ENCODE results near the gene IL3RA.
"Not testable (repeated sequence)": the region's sequence is repeated elsewhere in the genome, so short reads cannot be mapped to it uniquely, and the experiment has no call there.

The IL3RA gene

DNA sequence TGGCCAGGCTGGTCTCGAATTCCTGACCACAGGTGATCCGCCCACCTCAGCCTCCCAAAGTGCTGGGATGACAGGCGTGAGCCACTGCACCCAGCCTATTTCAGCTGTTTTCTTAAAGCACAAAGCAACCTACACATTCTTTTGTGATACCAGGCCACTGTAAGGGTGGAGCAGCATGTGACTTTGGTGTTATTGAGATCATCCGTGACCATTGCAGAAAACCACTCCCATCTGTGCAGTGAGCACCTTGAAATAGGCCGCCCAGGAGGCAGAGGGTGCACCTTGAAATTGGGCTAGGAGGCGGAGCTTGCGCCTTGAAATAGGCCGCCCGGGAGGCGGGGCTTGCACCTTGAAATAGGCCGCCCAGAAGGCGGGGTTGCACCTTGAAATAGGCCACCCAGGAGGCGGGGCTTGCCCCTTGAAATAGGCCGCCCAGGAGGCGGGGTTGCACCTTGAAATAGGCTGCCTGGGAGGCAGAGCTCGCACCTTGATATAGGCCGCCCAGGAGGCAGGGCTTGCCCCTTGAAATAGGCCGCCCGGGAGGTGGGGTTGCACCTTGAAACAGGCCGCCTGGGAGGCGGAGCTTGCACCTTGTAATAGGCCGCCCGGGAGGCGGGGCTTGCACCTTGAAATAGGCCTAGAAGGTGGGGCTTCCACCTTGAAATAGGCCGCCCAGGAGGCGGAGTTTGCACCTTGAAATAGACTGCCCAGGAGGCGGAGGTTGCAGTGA, 64.3 kb downstream of the IL3RA start:
- DNase-seq = no peak

DNA sequence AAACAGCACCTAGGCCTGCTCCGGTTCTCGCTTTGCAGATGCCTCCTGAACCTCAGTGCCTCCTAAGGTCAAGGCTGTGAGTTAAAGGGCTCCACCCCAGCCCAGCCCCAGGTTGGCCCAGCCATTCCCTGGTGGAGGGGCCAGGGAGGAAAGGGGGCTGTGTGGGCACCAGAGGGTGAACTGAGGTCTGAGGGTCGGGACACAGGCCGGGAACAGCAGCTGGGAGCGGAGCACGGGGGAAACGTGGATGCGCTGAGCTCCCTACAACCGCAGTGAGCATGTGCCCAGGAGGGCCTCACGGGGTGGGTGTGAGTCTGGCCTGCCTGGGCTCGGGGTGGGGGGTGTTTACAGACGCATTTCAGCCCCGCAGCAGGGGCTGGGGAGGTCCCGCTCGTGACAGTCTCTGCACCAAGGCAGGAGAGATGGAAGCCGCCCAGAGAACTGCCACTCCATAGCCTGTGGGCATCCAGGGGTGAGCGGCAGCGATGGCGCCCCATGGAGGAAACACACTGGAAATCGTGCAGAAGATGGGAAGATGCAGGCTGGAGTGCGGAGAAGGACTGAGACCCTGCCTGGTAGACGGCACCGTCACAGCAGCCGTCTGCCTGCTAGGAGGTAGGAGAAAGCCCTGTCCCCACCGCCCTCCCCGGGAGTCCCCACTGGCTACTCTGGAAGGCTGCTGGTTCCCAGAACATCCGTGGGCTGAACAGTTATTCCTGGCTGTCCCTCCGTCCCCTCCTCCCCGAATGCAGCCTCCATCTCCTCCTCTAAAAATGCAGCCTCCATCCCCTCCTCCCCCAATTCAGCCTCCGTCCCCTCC, 65.2 kb downstream of the IL3RA start:
- no peak for DNase-seq

DNA sequence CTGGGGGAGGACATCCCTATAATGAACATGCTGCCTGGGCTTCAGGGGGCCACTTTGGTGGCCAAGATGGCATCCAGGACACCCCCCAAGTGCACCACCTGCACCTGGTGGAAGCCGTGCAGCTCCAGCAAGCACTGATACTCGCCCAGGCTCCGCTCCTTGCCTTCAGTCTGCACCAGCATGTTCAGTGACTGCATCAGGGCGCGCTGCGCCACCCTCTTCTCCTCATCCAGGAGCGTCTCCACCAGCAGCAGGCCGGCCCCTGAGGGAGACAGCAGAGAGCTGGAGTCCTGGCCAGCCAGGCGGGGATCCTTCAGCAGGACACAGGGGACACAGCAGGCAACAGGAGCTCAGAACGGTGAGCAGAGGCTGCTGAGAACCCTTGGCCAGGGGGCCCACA, 66.6 kb downstream of the IL3RA start:
- DNase-seq = no peak

DNA sequence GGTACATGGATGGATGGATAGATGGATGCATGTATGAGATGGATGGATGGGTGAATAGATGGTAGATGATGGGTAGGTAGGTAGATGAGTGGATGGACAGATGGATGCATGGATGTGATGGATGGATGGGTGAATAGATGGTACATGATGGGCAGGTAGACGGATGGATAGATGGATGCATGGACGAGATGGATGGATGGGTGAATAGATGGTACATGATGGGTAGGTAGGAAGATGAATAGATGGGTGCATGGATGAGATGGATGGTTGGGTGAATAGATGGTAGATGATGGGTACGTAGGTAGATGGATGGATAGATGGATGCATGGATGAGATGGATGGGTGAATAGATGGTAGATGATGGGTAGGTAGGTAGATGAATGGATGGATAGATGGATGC, 67.3 kb downstream of the IL3RA start:
- not testable (repeated sequence) for DNase-seq

DNA sequence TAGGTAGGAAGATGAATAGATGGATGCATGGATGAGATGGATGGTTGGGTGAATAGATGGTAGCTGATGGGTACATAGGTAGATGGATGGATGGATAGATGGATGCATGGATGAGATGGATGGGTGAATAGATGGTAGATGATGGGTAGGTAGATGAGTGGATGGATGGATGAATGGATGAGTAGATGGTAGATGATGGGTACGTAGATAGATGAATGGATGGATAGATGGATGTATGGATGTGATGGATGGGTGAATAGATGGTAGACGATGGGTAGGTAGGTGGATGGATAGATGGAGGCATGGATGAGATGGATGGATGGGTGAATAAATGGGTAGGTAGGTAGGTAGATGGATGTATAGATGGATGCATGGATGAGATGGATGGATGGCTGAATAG, 69.2 kb downstream of the IL3RA start:
- DNase-seq = not testable (repeated sequence)

DNA sequence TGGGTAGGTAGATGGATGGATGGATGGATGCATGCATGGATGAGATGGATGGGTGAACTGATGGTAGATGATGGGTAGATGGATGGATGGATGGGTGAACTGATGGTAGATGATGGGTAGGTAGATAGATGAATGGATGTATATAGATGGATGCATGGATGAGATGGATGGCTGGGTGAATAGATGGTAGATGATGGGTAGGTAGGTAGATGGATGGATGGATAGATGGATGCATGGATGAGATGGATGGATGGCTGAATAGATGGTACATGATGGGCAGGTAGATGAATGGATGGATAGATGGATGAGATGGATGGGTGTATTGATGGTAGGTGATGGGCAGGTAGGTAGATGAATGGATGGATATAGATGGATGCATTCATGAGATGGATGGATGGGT, 70.5 kb downstream of the IL3RA start:
- DNase-seq = no peak

DNA sequence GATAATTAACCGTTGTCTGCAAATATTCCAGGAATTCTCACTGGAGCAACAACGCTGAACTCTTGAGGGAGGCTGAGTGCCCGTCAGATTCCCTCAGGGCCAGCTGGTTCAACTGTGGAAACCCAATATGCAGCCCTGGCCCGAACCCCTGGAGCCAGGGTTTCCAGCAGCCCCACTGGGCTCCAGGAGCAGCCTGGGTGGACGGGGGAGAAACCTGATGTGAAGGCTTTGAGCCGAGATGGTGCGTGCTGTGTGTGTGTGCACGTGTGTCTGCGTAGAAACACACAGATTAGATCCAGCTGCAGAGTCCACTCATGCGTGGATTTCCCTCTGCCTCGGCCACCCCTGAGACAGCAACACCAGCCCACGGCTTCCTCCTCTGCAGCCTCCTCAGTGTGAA, 74.7 kb downstream of the IL3RA start:
- no peak for DNase-seq

DNA sequence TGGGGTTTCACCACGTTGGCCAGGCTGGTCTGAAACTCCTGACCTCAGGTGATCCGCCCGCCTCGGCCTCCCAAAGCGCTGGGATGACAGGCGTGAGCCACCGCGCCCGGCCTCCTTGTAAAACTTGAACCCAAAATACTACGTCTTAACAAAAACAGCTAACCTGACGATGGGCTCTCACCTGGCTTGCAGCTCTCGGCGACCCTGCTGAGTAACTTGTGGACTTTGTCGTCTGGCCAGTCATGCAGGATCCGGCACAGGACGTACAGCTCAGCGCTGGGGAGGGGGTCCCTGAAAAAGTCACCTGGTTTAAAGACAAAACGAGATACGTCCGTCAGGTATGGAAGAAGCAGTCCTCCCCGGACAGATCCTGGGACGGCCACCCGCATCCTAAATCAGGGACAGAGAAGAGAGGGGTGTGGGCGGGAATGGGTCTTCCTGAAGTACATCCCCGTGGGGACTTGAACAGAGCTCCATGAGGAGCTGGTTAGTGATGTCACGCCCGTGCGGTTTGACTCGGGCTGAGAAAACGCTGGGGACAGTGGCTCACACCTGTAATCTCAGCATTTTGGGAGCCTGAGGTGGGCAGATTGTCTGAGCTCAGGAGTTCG, 76.1 kb downstream of the IL3RA start:
- DNase-seq = no peak

DNA sequence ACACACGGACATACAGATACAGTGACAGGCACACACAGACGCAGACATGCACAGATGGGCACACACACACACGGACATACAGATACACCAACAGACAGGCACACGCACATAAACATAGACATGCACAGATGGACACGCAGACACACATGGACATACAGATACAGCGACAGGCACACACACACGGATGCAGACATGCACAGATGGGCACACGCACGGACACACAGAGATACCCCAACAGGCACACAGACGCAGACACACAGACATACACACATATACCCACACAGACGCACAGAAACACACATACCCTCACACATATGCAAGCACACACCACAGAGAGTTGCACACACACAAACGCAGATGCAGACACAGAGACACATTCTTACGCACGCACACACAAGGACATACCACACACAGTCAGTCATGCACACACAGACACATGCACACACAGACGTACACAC, 79.8 kb downstream of the IL3RA start:
- no peak for DNase-seq

DNA sequence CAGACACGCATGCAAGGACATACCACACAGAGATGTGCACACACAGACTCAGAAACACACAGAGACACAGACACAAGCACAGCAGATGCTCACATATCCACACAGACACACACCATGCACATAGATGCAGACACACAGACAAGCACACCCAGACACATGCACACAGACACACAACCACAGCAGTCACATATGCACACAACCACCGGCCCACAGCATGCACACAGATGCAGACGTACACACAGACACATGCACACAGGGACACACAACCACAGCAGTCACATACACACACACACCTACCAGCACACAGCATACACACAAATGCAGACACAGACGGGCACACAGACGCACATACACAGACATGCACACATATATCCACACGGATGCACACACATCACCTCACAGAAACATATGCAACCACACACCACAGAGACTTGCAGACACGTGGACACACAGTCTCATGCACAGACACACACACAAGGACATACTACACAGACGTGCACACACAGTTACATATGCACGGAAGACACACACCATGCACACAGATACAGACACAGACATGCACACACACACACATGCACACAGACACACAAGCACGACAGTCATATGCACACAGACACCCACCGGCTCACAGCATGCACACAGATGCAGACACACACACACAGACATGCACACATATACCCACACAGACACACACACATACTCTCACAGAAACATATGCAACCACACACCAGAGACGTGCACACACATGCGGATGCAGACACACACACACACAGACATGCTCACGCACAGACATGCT, 80.6 kb downstream of the IL3RA start:
- DNase-seq = no peak

DNA sequence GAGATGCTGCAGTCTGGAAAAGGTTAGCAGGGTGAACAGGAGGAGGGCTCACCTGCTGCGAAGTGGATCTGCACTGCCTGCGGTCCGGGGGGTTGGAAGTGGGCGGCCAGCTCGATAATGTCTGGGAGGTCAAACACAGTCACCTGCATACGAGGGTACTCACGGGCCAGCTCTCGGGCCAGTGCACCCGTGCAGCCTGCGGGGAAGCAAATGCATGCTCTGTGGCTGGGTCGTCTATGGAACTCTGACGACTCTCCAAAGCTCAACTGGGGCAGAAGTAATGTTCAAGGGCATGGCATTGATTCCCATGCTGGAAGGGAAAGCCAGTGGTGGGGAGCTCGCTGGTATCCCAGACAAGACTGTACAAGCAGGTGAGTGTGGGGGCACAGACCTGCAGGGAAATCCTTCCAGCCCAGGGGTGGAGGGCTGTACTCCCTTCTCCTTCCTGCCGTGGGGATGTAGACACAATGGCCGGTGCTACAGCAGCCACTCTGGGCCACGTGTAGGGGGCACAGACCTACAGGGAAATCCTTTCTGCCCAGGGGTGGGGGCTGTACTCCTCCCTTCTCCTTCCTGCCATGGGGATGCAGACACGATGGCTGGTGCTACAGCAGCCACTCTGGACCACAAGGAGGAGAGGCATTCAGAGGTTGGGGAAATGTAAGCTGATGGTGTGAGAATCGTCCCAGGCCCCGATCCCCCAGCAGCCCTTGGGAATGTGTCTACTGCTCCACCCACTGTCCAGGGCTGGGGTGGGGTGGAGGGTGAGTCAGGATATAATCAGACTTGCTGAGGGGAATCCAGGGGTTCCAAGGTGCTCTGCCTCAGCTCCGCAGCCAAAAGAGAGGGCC, 81.6 kb downstream of the IL3RA start:
- no peak for DNase-seq

DNA sequence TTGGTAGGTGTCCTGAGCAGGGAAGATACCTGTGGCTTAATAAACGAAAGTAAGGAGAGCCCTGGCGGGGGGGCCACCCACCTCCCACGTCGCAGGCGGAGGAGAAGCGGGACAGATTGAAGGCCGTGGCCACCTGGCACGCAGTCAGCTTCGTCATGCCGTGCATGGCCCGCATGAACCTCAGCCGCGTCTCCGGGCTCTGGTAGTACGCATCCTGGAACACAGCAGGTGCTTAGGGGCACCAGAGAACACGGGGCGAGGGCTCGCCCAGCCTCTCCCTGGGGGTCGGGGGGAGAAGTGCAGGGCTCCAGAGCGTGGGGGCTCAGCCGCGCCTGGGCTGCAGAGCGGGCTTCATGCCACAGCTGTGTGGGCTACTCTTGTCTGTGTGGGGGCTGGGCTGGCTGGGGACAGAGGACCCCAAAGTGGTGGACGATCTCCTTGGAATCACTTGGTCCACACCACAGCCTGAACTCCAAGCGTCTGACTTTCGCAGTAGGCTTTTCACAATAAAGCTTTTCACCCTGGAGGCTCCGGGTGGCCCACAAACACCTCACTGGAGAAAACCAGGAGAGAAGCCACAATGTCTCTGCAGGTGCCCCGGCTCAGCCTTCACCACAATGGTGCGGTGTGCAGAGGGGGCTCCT, 82.4 kb downstream of the IL3RA start:
- no peak for DNase-seq

DNA sequence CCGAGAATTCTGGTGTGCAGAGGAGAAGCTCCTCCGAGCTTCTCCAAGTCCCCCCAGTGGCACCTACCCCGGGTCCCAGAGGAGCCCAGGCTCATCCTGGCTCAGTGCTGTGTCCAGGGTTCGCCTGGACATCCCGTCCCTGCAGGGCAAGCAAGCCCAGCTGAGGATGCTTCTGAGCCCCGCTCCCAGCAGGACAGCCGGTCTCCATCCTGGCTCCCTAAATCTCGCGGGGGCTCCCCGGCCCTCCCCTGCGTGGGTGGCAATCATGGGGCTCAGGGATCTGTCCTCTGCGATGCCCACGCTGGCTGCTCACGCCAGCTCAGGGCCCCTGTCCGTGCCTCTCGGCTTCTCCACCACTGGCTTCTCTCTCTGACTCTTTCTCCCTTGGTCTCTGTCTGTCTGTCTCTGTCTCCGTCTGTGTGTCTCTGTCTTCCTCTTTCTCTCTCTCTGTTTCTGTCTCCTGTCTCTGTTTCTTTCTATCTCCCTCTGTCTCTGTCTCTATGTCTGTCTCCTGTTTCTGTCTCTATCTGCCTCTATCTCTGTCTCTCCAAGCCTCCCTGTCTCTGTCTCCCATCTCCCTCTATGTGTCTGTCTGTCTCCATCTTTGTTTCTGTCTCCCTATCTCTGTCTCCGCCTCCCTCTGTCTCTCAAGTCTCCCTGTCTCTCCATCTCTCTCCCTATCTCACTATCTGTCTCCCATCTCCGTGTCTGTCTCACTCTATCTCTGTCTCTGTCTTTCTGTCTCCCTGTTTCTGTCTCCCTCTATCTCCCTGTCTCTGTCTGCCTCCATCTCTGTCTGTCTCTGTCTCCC, 83.2 kb downstream of the IL3RA start:
- no peak for DNase-seq

DNA sequence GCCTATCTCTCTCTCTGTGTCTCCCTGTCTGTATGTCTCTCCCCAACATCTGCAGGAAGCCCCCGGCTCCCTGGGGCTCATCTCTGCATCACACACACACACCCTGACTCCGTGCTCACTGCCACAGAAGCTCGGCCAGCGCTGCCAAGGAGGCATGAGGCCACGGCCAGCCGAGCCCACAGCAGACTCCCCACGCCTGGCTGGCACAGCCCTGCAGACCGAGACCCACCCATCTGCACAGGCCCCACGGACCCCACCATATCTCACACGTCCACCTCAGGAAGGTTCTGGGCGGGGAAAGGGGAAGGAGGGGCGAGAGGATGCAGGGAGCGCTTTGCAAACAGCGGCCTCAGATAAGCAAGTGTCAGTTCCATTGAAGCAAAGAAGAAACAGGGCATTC, 83.8 kb downstream of the IL3RA start:
- DNase-seq = no peak

DNA sequence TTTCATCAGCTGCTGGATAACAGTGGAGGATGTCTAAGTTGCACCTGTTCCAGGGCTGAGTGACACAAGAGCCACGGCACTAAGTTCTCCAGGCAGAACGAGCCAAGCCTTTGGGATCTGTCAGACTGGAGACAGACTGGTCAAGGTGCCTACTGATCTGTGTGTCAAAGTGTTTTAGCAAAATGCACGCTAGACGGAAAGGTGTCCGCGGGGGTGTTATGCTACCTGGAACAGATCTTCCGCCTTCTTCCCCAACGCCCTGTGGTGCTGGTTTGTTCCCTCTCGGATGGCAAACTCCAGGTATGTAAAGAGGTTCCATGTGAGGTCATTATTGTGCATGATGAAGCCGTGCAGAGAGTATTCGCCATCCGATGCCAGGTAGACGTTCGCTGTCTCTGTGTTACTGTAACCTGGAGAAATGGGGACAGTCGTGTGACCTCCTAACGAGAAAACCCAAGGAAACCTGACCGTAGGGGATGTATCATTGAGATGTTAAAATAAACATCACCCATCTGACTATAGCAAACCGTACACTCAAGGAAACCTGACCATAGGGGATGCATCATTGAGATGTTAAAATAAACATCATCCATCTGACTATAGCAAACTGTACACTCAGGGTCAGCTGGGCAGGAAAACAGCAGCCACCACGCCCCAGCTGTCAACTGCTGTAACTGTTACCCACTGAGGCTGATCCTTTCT, 85.0 kb downstream of the IL3RA start:
- no peak for DNase-seq

DNA sequence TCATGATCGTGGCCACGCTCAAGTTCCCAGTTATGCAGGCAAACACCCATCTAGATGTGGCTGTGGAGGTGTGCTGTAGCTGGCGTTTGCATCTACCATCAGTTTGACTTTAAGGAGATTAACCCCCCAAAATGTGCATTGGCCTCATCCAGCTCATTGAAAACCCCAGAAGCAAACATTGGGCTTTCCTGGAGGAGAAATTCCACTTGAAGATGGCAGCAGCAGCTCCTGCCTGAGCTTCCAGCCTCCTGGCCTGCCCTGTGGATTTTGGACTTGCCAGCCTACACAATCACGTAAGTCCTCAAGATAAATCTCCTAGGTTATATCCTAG, 85.5 kb downstream of the IL3RA start:
- DNase-seq = no peak

DNA sequence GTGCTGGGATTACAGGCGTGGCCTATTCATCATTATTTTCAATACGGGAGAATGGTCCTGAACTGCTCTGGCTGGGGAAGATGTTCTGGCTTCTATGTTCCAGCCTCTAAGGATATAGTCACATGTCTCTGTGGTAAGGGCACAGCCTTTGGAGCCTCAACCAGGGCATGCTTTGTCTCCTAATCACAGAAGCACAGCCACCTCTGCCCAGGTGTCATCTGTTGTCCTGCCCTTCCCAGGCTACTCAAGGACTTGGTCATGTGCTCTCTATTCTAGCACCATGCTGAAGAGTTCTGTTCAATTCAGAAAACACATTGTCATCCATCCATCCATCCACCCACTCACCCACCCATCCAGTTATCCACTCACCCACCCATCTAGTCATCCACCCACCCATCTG, 86.6 kb downstream of the IL3RA start:
- no peak for DNase-seq

DNA sequence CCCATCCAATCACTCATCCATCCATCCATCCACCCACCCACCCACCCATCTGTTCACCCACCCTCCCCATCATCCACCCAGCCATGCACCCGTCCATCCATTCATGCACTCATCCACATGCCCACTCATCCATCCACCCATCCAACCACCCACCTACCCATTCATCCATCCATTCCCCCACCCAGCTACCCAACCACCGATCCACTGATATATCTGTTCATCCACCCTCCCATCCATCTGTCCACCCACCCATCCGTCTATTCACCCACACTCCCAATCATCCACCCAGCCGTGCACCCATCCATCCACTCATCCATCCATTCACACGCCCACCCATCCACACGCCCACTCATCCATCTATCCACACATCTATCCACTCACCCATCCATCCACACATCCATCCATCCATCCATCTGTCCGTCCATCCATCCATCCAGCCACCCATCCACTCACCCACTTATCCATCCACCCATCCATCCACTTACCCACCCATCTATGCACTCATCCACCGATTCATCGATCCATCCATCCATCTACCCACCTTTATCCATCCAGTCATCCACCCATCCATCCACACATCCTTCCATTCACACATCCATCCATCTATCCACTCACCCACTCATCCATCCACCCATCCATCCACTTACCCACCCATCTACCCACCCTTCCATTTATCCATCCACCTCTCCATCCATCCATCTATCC, 87.7 kb downstream of the IL3RA start:
- no peak for DNase-seq

DNA sequence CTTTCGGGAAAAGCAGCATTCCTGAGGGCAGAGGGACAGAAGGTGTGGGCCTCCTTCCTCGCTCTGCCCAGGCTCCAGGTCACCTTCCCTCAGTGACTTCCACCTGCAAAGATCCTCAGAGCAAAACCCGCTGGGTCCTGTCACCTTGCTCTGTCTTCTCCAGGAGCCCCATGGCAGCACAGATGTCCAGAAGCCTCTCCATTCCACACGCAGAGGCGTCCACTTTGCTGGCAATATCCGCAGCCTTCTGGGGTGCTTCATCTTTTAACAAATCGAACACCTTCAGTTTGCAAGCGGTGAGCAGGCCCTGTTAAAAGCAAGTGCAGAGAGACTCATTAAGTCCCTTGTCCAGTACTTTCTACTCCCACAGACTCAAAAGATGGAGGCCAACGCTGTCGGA, 88.8 kb downstream of the IL3RA start:
- no peak for DNase-seq

DNA sequence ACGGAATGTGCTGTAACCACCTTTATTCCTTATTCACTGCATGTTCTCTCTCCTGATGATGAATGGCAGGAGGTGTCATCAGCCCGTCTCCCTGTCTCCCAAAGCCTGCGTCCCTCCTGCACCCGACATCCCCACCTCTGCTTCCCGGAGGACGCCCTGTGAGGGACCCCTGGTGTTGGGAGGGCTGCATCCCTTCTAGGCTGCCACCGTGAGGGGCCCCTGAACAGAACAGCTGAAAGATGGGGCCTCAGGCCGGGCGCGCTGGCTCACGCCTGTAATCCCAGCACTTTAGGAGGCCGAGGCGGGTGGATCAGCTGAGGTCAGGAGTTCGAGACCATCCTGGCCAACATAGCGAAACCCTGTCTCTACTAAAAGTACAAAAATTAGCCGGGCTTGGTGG, 89.7 kb downstream of the IL3RA start:
- DNase-seq = not testable (repeated sequence)

Measured in suppressor macrophage treated with lipopolysaccharide for 1 hour (primary cell).